ENCODE measurements around the gene GPATCH4.
"Not testable (repeated sequence)": the region's sequence is repeated elsewhere in the genome, so short reads cannot be mapped to it uniquely, and the experiment has no call there.

The GPATCH4 gene

DNA sequence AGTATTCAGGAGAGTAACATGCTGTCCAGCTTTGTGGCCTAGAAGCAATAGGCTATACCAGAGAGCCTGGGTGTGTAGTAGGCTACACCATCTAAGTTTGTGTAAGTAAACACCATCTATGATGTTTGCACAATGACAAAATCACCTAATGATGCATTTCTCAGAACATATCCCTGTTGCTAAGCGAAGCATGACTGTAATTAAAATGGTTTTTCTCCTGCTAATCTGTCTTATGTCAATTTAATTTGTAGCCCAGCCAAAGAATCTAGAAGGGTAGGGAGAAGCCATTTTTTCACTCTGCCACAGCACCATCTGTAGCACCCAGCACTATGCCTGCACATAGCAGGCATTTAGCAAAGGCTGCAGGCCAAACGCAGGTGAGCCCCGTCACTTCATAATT is 23.7 kb downstream of the GPATCH4 start:
- DNase-seq (ENCODE audit: low read depth in 2 of 2), result no peak

DNA sequence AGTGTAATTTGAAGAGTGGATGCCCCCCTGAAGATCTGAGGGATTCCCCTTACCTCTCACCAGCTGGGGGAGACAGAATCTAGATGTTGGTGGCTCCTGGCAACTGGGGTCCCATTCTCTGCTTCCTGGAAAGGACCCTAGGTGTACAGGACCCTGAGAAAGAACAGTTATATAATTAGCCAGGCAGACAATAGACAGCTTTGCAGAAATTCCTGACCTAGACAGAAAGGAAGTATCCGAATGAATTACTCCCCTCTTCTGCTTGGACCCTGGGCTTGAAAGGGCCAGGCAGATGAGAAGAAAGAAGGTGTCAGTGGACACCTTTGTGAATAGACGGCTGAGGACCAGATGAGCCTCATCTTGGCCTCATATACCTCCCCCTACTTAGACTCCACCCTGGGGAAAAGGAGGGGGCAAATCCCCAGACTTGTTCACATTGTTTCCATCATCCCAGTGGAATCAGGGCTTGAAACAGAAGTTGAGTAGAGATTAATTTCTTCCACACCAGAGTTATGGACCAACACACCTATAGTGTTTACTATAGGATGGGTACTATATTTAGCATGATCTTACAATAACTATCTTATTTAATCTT is 27.1 kb downstream of the GPATCH4 start:
- DNase-seq (ENCODE audit: low read depth in 2 of 2), result no peak

DNA sequence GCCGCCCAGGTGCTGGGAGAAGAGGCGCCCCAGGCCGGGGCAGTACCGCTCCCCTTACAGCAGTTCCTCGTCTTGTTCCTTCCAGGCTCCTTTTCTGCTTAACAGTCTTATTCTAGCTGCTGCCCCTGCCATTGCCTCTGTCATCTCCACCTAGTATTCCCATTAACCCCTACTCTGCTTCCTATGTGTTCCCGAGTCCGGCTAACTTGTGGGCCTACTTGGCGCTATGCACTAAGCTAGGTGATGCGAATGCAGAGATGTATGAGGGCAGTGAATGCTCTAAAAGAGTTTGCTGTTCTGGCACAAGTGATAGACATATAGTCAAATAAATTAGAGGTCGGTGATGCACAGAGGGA is 28.6 kb downstream of the GPATCH4 start:
- no peak for DNase-seq (ENCODE audit: low read depth in 2 of 2)

DNA sequence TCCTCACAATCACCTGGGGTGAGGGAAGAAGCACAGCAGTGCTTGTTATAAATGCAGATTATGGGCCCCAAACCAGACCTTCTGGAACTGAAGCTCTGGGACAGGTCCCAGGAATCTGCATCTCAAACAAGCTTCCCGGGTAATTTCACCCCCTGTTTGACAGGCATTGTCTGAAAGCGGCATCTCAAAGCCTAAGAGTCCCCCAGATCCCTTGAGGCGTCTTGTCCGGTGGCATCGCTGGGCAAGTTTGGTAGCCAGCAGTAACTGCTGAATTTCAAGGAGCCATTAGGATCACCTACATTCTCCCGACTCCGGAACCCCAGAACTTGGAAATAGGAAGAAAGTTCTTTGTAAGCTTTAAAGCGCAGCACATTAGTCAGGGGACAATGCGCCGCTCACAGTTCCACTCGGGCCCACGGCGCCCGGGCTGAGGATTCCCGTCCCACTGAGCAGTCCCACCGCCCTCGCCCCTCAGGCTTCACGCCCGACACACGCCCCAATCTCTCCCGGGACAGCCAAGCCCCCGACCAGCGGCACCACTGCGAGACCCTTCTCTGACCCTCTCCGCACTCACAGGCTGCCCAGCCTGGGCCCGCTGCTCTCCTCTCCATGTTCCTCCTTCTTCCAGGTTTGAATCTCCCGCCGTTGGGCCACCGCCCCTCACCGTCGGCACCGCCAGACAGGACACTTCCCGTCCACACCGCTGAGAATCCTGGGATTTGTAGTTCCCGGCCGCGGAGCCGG is 29.2 kb downstream of the GPATCH4 start, which contains the start of gene IQGAP3:
Gene IQGAP3 (minus strand): TSS at position 647 of the 744 bp plus-strand sequence. CDS start 36 bp downstream, at position 611.
- DNase-seq (ENCODE audit: low read depth in 2 of 2), result peak; percentile 66 to 68

DNA sequence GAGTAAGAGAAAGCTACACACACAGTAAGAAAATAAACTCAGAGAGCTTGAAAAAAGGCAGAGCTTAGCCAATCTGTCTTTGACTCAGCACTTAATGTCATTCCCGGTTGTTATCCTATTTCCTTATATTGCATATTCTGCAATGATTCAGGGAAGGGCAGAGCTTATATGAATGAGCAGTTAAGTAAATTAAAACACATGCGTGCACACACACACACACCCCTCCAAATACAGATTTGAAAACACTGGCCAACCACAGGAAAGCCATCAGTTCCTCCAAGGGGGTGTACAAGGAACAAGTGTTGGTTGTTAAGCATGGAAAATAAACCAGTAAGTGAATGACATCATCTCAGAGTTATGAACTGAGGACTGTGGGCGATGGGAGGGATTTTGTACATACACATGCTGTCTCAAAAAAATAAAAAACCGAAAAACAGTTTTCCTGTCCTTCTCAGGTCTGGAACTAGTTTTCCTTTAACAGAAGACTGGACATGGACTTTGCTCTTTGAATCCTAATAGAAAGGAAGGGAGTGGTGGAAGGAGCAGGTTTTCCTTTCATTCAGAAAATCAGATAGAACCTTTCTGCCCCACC is 29.9 kb downstream of the GPATCH4 start:
- no peak for DNase-seq (ENCODE audit: low read depth in 2 of 2)

DNA sequence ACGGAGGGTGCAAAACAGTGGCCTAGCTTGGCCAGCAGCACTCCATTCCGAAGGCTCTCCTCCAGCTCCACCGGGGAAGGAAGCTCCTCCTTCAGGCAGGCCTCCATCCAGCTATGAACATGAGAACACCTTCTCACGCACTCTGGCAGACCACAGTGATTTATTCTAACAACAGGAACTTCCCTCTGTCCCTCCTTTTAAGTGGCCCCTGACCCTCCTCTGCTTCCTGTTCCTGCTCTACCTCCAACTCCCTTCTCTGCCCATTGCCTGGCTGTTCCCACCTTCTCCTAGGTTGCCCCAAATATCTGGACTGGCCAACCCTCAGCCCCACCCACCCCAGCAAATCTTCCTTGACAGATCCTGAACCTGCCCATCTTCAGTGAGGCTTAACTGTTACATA is 34.8 kb downstream of the GPATCH4 start:
- no peak for DNase-seq (ENCODE audit: low read depth in 2 of 2)

DNA sequence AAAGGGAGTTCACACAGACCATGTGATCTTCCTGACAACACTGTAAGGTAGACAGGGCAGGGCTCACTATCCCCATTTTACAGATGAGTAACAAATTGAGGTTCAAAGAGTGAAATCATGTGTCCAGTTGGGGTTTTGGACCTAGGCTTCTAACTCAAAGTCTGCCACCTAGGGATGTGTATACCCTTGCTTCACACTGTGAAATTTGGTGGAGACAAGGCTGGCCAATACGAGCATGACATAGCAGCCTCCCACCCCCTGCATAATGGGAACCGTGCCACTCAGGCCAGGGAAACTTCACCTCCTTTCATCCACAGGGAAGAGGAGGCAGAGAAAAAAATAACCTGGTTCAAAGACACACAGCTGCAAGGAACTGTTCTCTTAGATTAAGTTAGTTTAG is 35.8 kb downstream of the GPATCH4 start:
- no peak for DNase-seq (ENCODE audit: low read depth in 2 of 2)

GRCh38 chr1:156560585-156561163 is 40.6 kb downstream of the GPATCH4 start:
- no peak for DNase-seq (ENCODE audit: low read depth in 2 of 2)

DNA sequence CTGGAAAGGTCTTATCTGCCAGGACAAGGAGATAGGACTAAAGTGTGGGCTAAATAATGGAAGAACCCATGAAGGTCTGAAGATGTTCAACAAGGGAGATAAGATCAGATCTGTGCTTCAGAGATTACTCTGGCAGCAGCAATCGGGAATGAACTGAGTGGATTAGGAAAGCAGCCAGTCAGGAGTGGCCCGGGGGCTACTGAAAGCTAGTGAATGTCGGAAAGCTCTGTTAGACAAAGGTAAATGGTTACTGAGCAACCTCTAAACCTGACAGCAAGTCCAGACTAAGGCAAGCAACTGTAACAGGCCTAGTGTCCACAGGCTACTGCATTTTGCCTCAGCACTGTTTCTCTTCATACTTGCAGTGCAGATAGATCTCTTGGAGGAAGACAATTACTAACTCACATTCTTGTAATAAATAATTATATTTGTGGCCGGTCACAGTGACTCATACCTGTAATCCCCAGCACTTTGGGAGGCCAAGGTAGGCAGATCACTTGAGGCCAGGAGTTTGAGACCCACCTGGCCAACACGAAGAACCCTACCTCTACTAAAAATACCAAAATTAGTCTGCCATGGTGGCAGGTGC is 41.4 kb downstream of the GPATCH4 start:
- no peak for DNase-seq (ENCODE audit: low read depth in 2 of 2)

GRCh38 chr1:156559086-156559796 is 42.0 kb downstream of the GPATCH4 start:
- DNase-seq (ENCODE audit: low read depth in 2 of 2), result no peak

DNA sequence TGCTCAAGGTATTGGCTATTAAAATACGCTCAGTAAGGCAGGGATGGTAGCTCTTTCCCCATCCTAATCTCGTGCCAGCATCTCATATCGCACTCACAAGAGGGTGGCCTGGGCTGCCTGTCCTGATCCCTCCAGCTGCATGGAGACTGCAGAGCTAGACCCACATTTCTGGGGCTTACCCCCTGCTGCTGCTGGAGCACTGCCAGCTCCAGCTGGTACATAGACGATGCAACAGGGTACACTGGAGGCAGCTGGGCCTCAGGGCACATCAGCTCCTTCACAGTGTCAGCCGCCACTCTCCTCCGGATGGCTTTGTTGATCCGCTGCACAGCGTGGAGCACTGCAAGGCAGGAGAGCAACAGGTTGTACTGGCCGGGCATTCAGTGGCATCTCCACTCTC is 44.9 kb downstream of the GPATCH4 start:
- no peak for DNase-seq (ENCODE audit: low read depth in 2 of 2)

- no peak for DNase-seq (ENCODE audit: low read depth in 2 of 2)
These were observed 45.6 kb downstream of the GPATCH4 start for GRCh38 chr1:156555715-156556114.

DNA sequence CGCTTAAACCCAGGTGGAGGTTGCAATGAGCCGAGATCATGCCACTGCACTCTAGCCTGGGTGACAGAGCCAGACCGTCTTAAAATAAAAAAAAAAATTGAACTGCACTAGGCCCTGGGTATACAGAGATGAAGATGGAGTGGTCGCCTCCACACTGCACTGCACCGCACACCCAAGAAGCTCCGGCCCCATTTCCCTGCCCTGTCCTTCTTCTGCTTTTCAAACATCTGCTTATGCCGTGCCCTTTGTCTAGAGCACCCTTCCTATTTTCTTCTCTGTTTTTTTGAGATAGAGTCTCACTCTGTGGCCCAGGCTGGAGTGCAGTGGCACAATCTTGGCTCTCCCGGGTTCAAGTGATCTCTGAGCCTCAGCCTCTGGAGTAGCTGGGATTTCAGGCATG is 46.3 kb downstream of the GPATCH4 start:
- no peak for DNase-seq (ENCODE audit: low read depth in 2 of 2)

DNA sequence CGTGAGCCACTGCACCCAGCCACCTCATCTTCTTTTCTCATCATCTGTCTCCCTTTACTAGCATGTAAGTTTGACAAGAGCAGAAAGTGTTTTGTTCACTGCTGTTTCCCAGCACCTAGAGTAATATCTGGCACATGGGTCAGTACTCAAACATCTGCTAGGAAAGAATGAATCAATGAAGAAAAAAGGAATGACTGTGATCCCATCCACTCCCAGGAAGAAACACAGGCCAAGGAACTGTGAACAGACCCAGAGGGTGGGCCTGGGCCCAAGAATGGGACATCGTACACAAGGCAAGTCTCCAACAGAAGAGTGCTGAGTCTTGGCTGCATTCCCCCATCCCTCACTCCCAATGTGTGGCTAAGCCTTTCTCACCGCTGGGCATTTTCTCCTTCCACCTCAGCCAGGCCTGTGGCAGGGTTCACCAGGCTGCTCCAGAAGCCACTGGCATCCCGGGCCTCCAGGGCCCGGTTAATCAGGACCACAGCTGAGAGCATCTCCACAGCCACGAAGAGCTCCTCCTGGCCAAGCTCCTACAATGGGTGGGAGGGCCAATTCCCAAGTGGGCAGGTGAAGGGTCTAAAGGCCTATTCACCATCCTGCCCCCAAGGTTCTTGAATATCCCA is 47.3 kb downstream of the GPATCH4 start:
- no peak for DNase-seq (ENCODE audit: low read depth in 2 of 2)

- not testable (repeated sequence) for DNase-seq (ENCODE audit: low read depth in 2 of 2)
These were observed 48.3 kb downstream of the GPATCH4 start for GRCh38 chr1:156552937-156553336.

- DNase-seq (ENCODE audit: low read depth in 2 of 2), result no peak
These were observed 48.8 kb downstream of the GPATCH4 start for GRCh38 chr1:156552518-156552917.

- DNase-seq (ENCODE audit: low read depth in 2 of 2), result no peak
These were observed 49.4 kb downstream of the GPATCH4 start for GRCh38 chr1:156551869-156552268.

GRCh38 chr1:156551066-156551643 is 50.1 kb downstream of the GPATCH4 start:
- no peak for DNase-seq (ENCODE audit: low read depth in 2 of 2)

DNA sequence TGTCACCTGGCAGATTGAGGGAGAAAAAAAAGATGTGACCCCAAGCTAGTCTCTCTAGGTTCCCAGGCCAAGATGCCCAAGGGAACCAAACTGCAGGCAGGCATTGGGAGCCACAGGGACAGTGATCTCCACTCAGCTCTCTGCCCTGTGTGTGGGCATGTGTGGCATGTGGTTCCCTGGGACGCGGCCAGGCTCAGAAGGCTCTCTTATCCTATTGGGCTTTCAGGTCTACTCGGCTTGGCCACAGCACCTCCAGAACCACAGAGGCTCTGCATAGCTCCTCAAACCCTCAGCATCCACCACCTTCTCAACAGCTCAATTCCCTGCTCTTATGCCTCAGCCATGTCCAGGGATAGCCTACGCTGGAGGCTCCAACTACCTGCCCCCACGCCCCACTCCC is 50.9 kb downstream of the GPATCH4 start:
- DNase-seq (ENCODE audit: low read depth in 2 of 2), result no peak

DNA sequence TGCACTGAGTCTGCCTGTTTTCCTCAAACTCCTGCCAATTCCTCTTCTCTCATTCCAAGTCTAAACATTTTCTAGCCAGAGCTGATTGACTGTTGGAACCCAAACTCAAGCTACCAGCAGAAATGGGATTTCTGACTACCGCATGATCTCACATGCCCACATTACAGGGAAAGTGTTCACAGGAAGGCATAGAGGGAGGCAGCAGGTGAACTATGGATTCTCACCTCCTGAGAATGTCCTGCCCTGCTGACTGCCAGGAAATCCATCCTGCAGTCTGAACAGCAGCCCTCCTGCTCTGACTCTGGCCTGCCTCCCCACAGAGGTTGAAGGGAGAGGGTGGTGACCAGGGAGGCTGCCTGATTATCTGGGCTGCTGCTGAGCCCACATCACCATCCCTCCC is 51.4 kb downstream of the GPATCH4 start:
- DNase-seq (ENCODE audit: low read depth in 2 of 2), result no peak

DNA sequence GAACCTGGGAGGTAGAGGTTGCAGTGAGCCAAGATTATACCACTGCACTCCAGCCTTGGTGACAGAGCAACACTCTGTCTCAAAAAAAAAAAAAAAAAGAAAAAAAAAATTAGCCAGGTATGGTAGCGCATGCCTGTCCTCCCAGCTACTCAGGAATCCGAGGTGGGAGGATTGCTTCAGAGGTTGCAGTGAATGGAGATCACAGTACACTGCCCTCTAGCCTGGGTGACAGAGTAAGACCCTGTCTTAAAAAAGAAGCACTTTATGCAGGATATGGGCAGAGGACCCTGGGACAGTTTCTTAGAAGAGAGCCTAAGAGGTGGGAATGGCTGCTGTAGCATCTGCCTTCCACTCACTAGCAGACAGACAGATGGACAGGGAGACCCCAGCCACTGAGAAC is 51.9 kb downstream of the GPATCH4 start:
- no peak for DNase-seq (ENCODE audit: low read depth in 2 of 2)
